ENCODE results near the gene IRF4.

IRF4 gene

GRCh38 chr6:349491-349921 is 42.0 kb upstream of the IRF4 start:
- no peak for DNase-seq (ENCODE audit: low read depth)
- TF ChIP-seq, protein P1, sequence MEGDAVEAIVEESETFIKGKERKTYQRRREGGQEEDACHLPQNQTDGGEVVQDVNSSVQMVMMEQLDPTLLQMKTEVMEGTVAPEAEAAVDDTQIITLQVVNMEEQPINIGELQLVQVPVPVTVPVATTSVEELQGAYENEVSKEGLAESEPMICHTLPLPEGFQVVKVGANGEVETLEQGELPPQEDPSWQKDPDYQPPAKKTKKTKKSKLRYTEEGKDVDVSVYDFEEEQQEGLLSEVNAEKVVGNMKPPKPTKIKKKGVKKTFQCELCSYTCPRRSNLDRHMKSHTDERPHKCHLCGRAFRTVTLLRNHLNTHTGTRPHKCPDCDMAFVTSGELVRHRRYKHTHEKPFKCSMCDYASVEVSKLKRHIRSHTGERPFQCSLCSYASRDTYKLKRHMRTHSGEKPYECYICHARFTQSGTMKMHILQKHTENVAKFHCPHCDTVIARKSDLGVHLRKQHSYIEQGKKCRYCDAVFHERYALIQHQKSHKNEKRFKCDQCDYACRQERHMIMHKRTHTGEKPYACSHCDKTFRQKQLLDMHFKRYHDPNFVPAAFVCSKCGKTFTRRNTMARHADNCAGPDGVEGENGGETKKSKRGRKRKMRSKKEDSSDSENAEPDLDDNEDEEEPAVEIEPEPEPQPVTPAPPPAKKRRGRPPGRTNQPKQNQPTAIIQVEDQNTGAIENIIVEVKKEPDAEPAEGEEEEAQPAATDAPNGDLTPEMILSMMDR (IDR thresholded peaks at IDR 0.05; ENCODE audit: control insufficient read depth, insufficient read depth, low read depth, low read length, missing control alignments) = no peak
- H3K4me3 ChIP-seq (ENCODE audit: control insufficient read depth, low read depth, low read length) = no peak overlapping the region

GRCh38 chr6:350371-350770 is 41.2 kb upstream of the IRF4 start:
- DNase-seq (ENCODE audit: low read depth) = no peak
- TF ChIP-seq, protein P1 (IDR thresholded peaks at IDR 0.05; ENCODE audit: control insufficient read depth, insufficient read depth, low read depth, low read length, missing control alignments) = no peak
- no peak overlapping the region for H3K4me3 ChIP-seq (ENCODE audit: control insufficient read depth, low read depth, low read length)

- H3K4me3 ChIP-seq (ENCODE audit: control insufficient read depth, low read depth, low read length) = no peak overlapping the region
- TF ChIP-seq, protein P1 (IDR thresholded peaks at IDR 0.05; ENCODE audit: control insufficient read depth, insufficient read depth, low read depth, low read length, missing control alignments) = no peak
- DNase-seq (ENCODE audit: low read depth) = no peak
These were observed 40.3 kb upstream of the IRF4 start for GRCh38 chr6:351011-351866.

DNA sequence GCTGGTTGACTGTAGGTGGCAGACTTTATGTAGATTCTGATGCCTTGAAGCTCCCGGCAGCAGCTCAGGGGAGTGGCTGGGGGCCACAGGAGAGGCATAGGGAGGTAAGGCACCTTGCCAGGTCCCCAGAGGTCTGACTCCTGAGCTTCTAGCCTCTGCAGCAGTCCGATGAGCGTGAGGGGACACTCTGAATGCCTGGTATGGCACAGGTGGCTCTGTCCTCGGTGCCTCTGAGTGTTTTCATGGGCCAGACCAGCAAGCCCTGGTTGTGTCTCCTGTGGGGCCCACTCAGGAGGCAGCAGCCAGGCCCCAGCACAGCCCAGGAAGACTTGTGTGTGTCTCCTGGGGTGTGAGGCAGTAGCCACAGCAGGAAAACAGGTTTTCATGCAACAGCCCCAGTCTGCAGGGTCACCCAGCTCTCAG is 39.7 kb upstream of the IRF4 start:
- H3K4me3 ChIP-seq (ENCODE audit: control insufficient read depth, low read depth, low read length) = no peak overlapping the region
- DNase-seq (ENCODE audit: low read depth) = no peak
- TF ChIP-seq, protein P1 (IDR thresholded peaks at IDR 0.05; ENCODE audit: control insufficient read depth, insufficient read depth, low read depth, low read length, missing control alignments) = no peak

DNA sequence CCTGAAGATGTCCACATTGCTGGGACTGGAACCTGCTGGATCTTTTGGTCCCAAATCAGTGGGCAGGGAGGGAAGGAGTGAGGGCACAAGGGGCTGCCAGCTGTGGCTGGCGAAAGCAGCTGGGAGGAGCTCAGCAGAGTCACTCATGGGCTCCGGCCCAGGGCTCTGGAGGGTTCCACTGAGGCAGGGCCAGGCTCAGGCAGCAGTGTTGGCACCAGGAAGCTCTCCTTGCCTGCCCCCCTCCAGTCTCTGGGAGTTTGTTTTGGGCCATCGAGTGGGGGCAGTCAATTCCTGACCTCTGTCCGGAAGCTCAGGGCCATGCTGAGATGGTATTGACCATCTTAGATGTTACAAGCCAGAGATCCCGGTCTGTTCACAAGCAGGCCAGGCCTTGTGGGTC is 39.1 kb upstream of the IRF4 start:
- no peak for DNase-seq (ENCODE audit: low read depth)
- TF ChIP-seq, protein P1 (IDR thresholded peaks at IDR 0.05; ENCODE audit: control insufficient read depth, insufficient read depth, low read depth, low read length, missing control alignments) = no peak

GRCh38 chr6:352896-353470 is 38.6 kb upstream of the IRF4 start:
- no peak overlapping the region for H3K4me3 ChIP-seq (ENCODE audit: control insufficient read depth, low read depth, low read length)
- no peak for DNase-seq (ENCODE audit: low read depth)
- TF ChIP-seq, protein P1 (IDR thresholded peaks at IDR 0.05; ENCODE audit: control insufficient read depth, insufficient read depth, low read depth, low read length, missing control alignments) = no peak

More for the DNA sequence above, 39.1 kb upstream of the IRF4 start:
- no peak overlapping the region for H3K4me3 ChIP-seq (ENCODE audit: control insufficient read depth, low read depth, low read length)

Measured in AG09309 (cell line).